ENCODE data around the gene CPS1.

CPS1 gene

GRCh38 chr2:210604666-210605065 is 48.3 kb downstream of the CPS1 start:
- no peak overlapping the region for H3K27ac Mint-ChIP-seq
- H3K36me3 Mint-ChIP-seq = no peaks in the 10 kb centered on the region
- H3K27me3 Mint-ChIP-seq = no peaks in the 10 kb centered on the region
- no peak overlapping the region for H3K4me3 Mint-ChIP-seq
- no peaks in the 10 kb centered on the region for H3K9me3 Mint-ChIP-seq
- CTCF ChIA-PET = no interaction called here
- no peak for DNase-seq
- no peaks in the 10 kb centered on the region for H3K4me1 Mint-ChIP-seq

- CTCF ChIA-PET = no interaction called here
- no peaks in the 10 kb centered on the region for H3K9me3 Mint-ChIP-seq
- H3K27ac Mint-ChIP-seq = no peak overlapping the region
- no peak for DNase-seq
- H3K27me3 Mint-ChIP-seq = no peaks in the 10 kb centered on the region
- H3K4me1 Mint-ChIP-seq = no peaks in the 10 kb centered on the region
- H3K4me3 Mint-ChIP-seq = no peak overlapping the region
- H3K36me3 Mint-ChIP-seq = no peaks in the 10 kb centered on the region
Measured at GRCh38 chr2:210606001-210606400, 49.6 kb downstream of the CPS1 start.

GRCh38 chr2:210611466-210611865 is 55.1 kb downstream of the CPS1 start:
- no peak overlapping the region for H3K4me3 Mint-ChIP-seq
- no peaks in the 10 kb centered on the region for H3K4me1 Mint-ChIP-seq
- no peak for DNase-seq
- no peaks in the 10 kb centered on the region for H3K27me3 Mint-ChIP-seq
- no peaks in the 10 kb centered on the region for H3K9me3 Mint-ChIP-seq
- CTCF ChIA-PET = no interaction called here
- no peak overlapping the region for H3K27ac Mint-ChIP-seq
- no peaks in the 10 kb centered on the region for H3K36me3 Mint-ChIP-seq

GRCh38 chr2:210616074-210616473 is 59.7 kb downstream of the CPS1 start:
- CTCF ChIA-PET = no interaction called here
- Mint-ChIP-seq H3K4me1 (no peaks in the 10 kb centered on the region), H3K27ac (no peak overlapping the region), H3K36me3 (no peaks in the 10 kb centered on the region), H3K9me3 (no peaks in the 10 kb centered on the region), H3K27me3 (no peaks in the 10 kb centered on the region), H3K4me3 (no peak overlapping the region)
- no peak for DNase-seq

- CTCF ChIA-PET = no interaction called here
- H3K36me3 Mint-ChIP-seq = no peaks in the 10 kb centered on the region
- H3K27ac Mint-ChIP-seq = no peak overlapping the region
- H3K4me3 Mint-ChIP-seq = no peak overlapping the region
- no peaks in the 10 kb centered on the region for H3K27me3 Mint-ChIP-seq
- no peaks in the 10 kb centered on the region for H3K9me3 Mint-ChIP-seq
- DNase-seq = no peak
- H3K4me1 Mint-ChIP-seq = no peaks in the 10 kb centered on the region
Measured at GRCh38 chr2:210617318-210617717, 60.9 kb downstream of the CPS1 start.

- no peaks in the 10 kb centered on the region for H3K36me3 Mint-ChIP-seq
- H3K27me3 Mint-ChIP-seq = no peaks in the 10 kb centered on the region
- no peak for DNase-seq
- no peak overlapping the region for H3K27ac Mint-ChIP-seq
- no peaks in the 10 kb centered on the region for H3K4me1 Mint-ChIP-seq
- CTCF ChIA-PET = interaction anchor here (1.4 to 1.7 kb wide), 2 partner anchors 540 to 541 kb away, joined by 4 to 5 read pairs; no protein-coding TSS in a partner anchor
- H3K9me3 Mint-ChIP-seq = no peaks in the 10 kb centered on the region
- no peak overlapping the region for H3K4me3 Mint-ChIP-seq
Measured at GRCh38 chr2:210617732-210618330, 61.4 kb downstream of the CPS1 start.

GRCh38 chr2:210620456-210620855 is 64.1 kb downstream of the CPS1 start:
- Mint-ChIP-seq H3K36me3 (no peaks in the 10 kb centered on the region), H3K4me1 (no peaks in the 10 kb centered on the region), H3K27ac (no peak overlapping the region), H3K27me3 (no peaks in the 10 kb centered on the region), H3K9me3 (no peaks in the 10 kb centered on the region), H3K4me3 (no peak overlapping the region)
- CTCF ChIA-PET = no interaction called here
- DNase-seq = no peak

GRCh38 chr2:210623506-210623905 is 67.1 kb downstream of the CPS1 start:
- no peak for DNase-seq
- H3K4me1 Mint-ChIP-seq = no peaks in the 10 kb centered on the region
- no peak overlapping the region for H3K27ac Mint-ChIP-seq
- no peaks in the 10 kb centered on the region for H3K9me3 Mint-ChIP-seq
- H3K36me3 Mint-ChIP-seq = no peaks in the 10 kb centered on the region
- H3K27me3 Mint-ChIP-seq = no peaks in the 10 kb centered on the region
- no peak overlapping the region for H3K4me3 Mint-ChIP-seq
- CTCF ChIA-PET = no interaction called here

- H3K4me1 Mint-ChIP-seq = no peaks in the 10 kb centered on the region
- CTCF ChIA-PET = no interaction called here
- no peak for DNase-seq
- no peak overlapping the region for H3K4me3 Mint-ChIP-seq
- H3K27ac Mint-ChIP-seq = no peak overlapping the region
- no peaks in the 10 kb centered on the region for H3K27me3 Mint-ChIP-seq
- no peaks in the 10 kb centered on the region for H3K36me3 Mint-ChIP-seq
- H3K9me3 Mint-ChIP-seq = no peaks in the 10 kb centered on the region
Measured at GRCh38 chr2:210626849-210627248, 70.5 kb downstream of the CPS1 start.

GRCh38 chr2:210630873-210631560 is 74.6 kb downstream of the CPS1 start:
- Mint-ChIP-seq H3K4me1 (no peaks in the 10 kb centered on the region), H3K27ac (no peak overlapping the region), H3K4me3 (no peak overlapping the region), H3K9me3 (no peaks in the 10 kb centered on the region), H3K36me3 (no peaks in the 10 kb centered on the region), H3K27me3 (no peaks in the 10 kb centered on the region)
- CTCF ChIA-PET = interaction anchor here (0.6 kb wide), 1 partner anchor 418 kb away, joined by 3 read pairs; no protein-coding TSS in a partner anchor
- no peak for DNase-seq

- Mint-ChIP-seq H3K27ac (no peak overlapping the region), H3K4me1 (no peaks in the 10 kb centered on the region), H3K9me3 (no peaks in the 10 kb centered on the region), H3K36me3 (no peaks in the 10 kb centered on the region), H3K4me3 (no peak overlapping the region), H3K27me3 (no peaks in the 10 kb centered on the region)
- no peak for DNase-seq
- CTCF ChIA-PET = no interaction called here
Measured at GRCh38 chr2:210633699-210634098, 77.3 kb downstream of the CPS1 start.

GRCh38 chr2:210635257-210635656 is 78.9 kb downstream of the CPS1 start:
- Mint-ChIP-seq H3K36me3 (no peaks in the 10 kb centered on the region), H3K27me3 (no peaks in the 10 kb centered on the region), H3K4me1 (no peaks in the 10 kb centered on the region), H3K27ac (no peak overlapping the region), H3K4me3 (no peak overlapping the region), H3K9me3 (no peaks in the 10 kb centered on the region)
- CTCF ChIA-PET = interaction anchor here (0.6 kb wide), 1 partner anchor 459 kb away, joined by 3 read pairs; no protein-coding TSS in a partner anchor
- DNase-seq = no peak

- no peaks in the 10 kb centered on the region for H3K36me3 Mint-ChIP-seq
- CTCF ChIA-PET = no interaction called here
- no peak overlapping the region for H3K4me3 Mint-ChIP-seq
- no peak overlapping the region for H3K27ac Mint-ChIP-seq
- H3K27me3 Mint-ChIP-seq = no peaks in the 10 kb centered on the region
- DNase-seq = no peak
- no peaks in the 10 kb centered on the region for H3K9me3 Mint-ChIP-seq
- no peaks in the 10 kb centered on the region for H3K4me1 Mint-ChIP-seq
Measured at GRCh38 chr2:210642333-210642732, 85.9 kb downstream of the CPS1 start.

- no peaks in the 10 kb centered on the region for H3K9me3 Mint-ChIP-seq
- no peaks in the 10 kb centered on the region for H3K4me1 Mint-ChIP-seq
- no peak overlapping the region for H3K27ac Mint-ChIP-seq
- CTCF ChIA-PET = interaction anchor here (0.6 kb wide), 1 partner anchor 121 kb away, joined by 3 read pairs; no protein-coding TSS in a partner anchor
- no peaks in the 10 kb centered on the region for H3K36me3 Mint-ChIP-seq
- H3K4me3 Mint-ChIP-seq = no peak overlapping the region
- no peaks in the 10 kb centered on the region for H3K27me3 Mint-ChIP-seq
- no peak for DNase-seq
Measured at GRCh38 chr2:210647151-210647550, 90.8 kb downstream of the CPS1 start.

GRCh38 chr2:210654091-210654490 is 97.7 kb downstream of the CPS1 start:
- CTCF ChIA-PET = no interaction called here
- Mint-ChIP-seq H3K4me3 (no peak overlapping the region), H3K27me3 (no peaks in the 10 kb centered on the region), H3K4me1 (no peaks in the 10 kb centered on the region), H3K36me3 (no peaks in the 10 kb centered on the region), H3K9me3 (peaks cover 1% of the 10 kb centered on the region), H3K27ac (no peak overlapping the region)
- no peak for DNase-seq

Measured in activated naive CD4-positive, alpha-beta T cell treated with anti-CD3 and anti-CD28 coated beads, Interleukin-2, amount 10 ng/mL, durations not matched to agents 7 days and 5 days (primary cell).